ENCODE measurements around the gene ZFP36L2.
A peak's percentile ranks its signal among the peaks of the same experiment; 100 is the strongest.

The ZFP36L2 gene

GRCh38 chr2:43230351-43230885 lies 4.0 kb upstream of the ZFP36L2 start:
- DNase-seq (ENCODE audit: low read depth, low spot score) = no peak
- H3K4me3 ChIP-seq (ENCODE audit: low read depth, low read length) = no peak overlapping the region
- in situ Hi-C loops (cut with HindIII; ENCODE audit: low sequenced_read_pairs) = no loop called here
- TF ChIP-seq, protein P1, sequence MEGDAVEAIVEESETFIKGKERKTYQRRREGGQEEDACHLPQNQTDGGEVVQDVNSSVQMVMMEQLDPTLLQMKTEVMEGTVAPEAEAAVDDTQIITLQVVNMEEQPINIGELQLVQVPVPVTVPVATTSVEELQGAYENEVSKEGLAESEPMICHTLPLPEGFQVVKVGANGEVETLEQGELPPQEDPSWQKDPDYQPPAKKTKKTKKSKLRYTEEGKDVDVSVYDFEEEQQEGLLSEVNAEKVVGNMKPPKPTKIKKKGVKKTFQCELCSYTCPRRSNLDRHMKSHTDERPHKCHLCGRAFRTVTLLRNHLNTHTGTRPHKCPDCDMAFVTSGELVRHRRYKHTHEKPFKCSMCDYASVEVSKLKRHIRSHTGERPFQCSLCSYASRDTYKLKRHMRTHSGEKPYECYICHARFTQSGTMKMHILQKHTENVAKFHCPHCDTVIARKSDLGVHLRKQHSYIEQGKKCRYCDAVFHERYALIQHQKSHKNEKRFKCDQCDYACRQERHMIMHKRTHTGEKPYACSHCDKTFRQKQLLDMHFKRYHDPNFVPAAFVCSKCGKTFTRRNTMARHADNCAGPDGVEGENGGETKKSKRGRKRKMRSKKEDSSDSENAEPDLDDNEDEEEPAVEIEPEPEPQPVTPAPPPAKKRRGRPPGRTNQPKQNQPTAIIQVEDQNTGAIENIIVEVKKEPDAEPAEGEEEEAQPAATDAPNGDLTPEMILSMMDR (IDR thresholded peaks at IDR 0.05; ENCODE audit: low read depth, low read length) = no peak

DNA sequence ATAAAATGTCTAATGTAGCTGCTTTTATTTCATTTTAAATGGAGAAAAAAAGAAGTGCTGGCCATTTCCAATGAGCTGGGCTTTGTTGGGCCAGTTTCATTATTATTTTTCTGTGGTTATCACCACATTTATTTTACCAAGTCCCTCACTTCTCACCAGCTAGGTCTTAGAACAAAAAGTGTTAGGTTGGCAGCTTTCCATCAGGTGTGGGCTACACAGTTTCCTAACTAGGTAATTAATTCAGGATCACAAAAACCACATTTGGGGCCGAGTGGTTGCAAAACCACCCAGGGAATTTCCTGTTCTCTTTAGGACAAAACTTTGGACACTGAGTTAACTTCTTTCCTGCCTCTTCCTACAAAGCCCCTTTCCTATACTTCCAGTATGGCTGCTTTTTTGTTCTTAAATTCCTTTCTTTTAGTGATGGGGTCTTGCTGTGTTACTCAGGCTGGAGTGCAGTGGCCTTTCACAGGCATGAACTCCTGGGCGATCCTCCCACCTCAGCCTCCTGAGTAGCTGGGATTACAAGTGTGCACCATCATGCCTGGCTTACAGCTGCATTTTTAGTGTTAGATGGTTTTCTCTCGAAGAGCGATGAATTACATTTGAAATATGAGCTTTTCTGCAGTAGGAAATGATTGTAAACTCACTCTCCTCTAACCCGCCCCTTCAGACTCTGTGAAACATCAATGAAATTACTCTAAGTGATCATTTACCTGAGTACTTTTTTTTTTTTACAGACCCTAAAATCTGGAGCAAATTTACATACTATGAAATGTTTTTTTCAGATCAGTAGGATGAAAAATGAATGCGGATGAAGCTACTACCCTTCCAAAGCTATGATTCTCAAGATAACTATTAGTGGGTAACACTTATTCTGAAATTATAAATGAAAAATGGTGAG lies 2.6 kb upstream of the ZFP36L2 start:
- in situ Hi-C loops (cut with HindIII; ENCODE audit: low sequenced_read_pairs) = no loop called here
- no peak overlapping the region for H3K4me3 ChIP-seq (ENCODE audit: low read depth, low read length)
- TF ChIP-seq, protein P1 (IDR thresholded peaks at IDR 0.05; ENCODE audit: low read depth, low read length) = no peak
- peak; percentile 43 for DNase-seq (ENCODE audit: low read depth, low spot score)

- in situ Hi-C loops (cut with HindIII; ENCODE audit: low sequenced_read_pairs) = no loop called here
- H3K4me3 ChIP-seq (ENCODE audit: low read depth, low read length) = no peak overlapping the region
- TF ChIP-seq, protein P1 (IDR thresholded peaks at IDR 0.05; ENCODE audit: low read depth, low read length) = no peak
- DNase-seq (ENCODE audit: low read depth, low spot score) = no peak
Observed at GRCh38 chr2:43228321-43228751, 1.9 kb upstream of the ZFP36L2 start.

GRCh38 chr2:43227830-43228281 lies 1.4 kb upstream of the ZFP36L2 start:
- in situ Hi-C loops (cut with HindIII; ENCODE audit: low sequenced_read_pairs) = no loop called here
- TF ChIP-seq, protein P1 (IDR thresholded peaks at IDR 0.05; ENCODE audit: low read depth, low read length) = peak; percentile 47
- no peak for DNase-seq (ENCODE audit: low read depth, low spot score)
- peak overlapping the region; percentile 68 for H3K4me3 ChIP-seq (ENCODE audit: low read depth, low read length)

DNA sequence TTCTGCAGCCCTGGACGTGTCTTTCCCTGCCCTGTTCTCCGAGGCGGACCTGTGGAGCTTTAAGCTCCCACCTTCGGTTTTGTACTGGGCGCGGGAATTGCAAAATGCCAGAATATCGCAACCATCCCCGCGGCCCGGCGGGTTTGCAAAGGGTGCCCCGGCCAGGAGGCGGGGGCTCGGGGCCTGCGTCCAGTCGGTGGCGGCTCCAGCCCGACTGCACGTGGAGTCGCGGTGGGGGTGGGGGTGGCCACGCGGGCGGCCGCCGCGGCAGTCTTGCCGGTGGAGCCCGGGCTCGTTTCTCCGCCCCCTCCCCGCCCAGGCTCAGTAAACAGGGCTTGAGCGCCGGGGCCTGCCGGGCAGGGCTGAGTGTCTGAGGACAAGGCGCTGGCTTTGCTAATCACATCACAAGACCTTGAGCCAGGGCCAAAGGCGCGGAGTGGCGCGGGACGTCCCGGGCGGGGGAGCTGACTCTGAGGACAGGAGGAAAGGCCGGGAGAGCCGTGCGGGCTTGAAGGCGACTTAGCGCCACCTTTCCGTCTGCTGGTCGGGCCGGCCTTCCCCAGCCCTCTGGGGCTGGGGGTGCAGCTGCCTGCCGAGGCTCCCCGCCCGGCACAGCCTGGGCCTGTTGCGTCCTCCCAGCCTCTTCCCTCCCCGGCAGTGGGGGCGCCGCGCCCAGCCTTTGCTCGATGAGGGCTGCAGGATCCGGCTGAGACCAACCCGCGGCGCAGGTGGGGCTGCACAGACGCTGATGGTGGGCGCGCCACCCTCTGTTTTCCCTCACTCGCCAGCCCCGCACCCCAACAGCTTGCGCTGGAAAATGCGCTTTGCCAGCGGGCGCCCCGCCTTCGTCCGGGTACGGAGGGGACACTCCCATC lies 786 bp upstream of the ZFP36L2 start:
- H3K4me3 ChIP-seq (ENCODE audit: low read depth, low read length) = peak overlapping the region; percentile 68
- peak; percentile 82 for DNase-seq (ENCODE audit: low read depth, low spot score)
- TF ChIP-seq, protein P1 (IDR thresholded peaks at IDR 0.05; ENCODE audit: low read depth, low read length) = no peak
- in situ Hi-C loops (cut with HindIII; ENCODE audit: low sequenced_read_pairs) = no loop called here
